HEK293 (cell line): ENCODE measurements around the gene SLC13A3.

Experiments used
- ATF2 ChIP-seq: fragments of 450-650 bp; formaldehyde crosslinking; IDR thresholded peaks from 2 replicates; pipeline ENCODE4 v1.5.1; 2016; ENCODE audit warnings: missing biosample characterization, missing genetic modification characterization, low read depth
- BCL11A ChIP-seq: fragments of 450-650 bp; formaldehyde crosslinking; IDR thresholded peaks from 2 replicates; pipeline ENCODE4 v1.5.1; 2016; ENCODE audit warnings: low read depth, missing biosample characterization, missing genetic modification characterization
- CTCF ChIP-seq: fragments of 450-650 bp; formaldehyde crosslinking; IDR thresholded peaks from 2 replicates; pipeline ENCODE4 v1.5.1; 2016; ENCODE audit warnings: missing biosample characterization, missing genetic modification characterization
- KLF10 ChIP-seq: fragments of 450-650 bp; IDR thresholded peaks from 2 replicates; pipeline ENCODE4 v1.5.1; 2018; ENCODE audit warnings: missing biosample characterization, mild to moderate bottlenecking, missing genetic modification characterization
- MZF1 ChIP-seq: fragments of 450-650 bp; formaldehyde crosslinking; IDR thresholded peaks from 2 replicates; pipeline ENCODE4 v1.5.1; 2017; ENCODE audit warnings: missing biosample characterization, missing genetic modification characterization, borderline replicate concordance
- REST ChIP-seq: fragments of 450-650 bp; formaldehyde crosslinking; IDR thresholded peaks from 2 replicates; pipeline ENCODE4 v1.5.1; 2016; ENCODE audit warnings: missing biosample characterization, missing genetic modification characterization
- TCF7L2 ChIP-seq: IDR thresholded peaks from 2 replicates; pipeline ENCODE4 v1.6.1; 2011; ENCODE audit warnings: low read depth, mild to moderate bottlenecking, inconsistent platforms, low read length, moderate library complexity, borderline replicate concordance
- ZNF202 ChIP-seq: fragments of 450-650 bp; formaldehyde crosslinking; IDR thresholded peaks from 2 replicates; pipeline ENCODE4 v1.5.1; 2016; ENCODE audit warnings: missing biosample characterization, missing genetic modification characterization, borderline replicate concordance
- ZNF274 ChIP-seq, 2 experiments: fragments of 200-500 bp in 1 of 2; fragments of 450-650 bp in 1 of 2; sonication (Bioruptor generic) in 1 of 2; formaldehyde crosslinking in 1 of 2; IDR thresholded peaks; 2 replicates each; pipeline versions ENCODE4 v1.5.1 to v1.6.1; 2014 to 2016; ENCODE audit warnings: borderline replicate concordance in 1 of 2, inconsistent platforms in 1 of 2, low read length in 1 of 2, missing biosample characterization in 1 of 2, missing genetic modification characterization in 1 of 2
- ZNF488 ChIP-seq: fragments of 450-650 bp; formaldehyde crosslinking; IDR thresholded peaks from 2 replicates; pipeline ENCODE4 v1.5.1; 2016; ENCODE audit warnings: missing biosample characterization, missing genetic modification characterization
- ZNF558 ChIP-seq: fragments of 450-650 bp; formaldehyde crosslinking; IDR thresholded peaks from 2 replicates; pipeline ENCODE4 v1.5.1; 2016; ENCODE audit warnings: missing biosample characterization, missing genetic modification characterization
- ZNF624 ChIP-seq: fragments of 450-650 bp; formaldehyde crosslinking; IDR thresholded peaks from 2 replicates; pipeline ENCODE4 v1.5.1; 2017; ENCODE audit warnings: missing biosample characterization, missing genetic modification characterization
- ZNF639 ChIP-seq: fragments of 450-650 bp; formaldehyde crosslinking; IDR thresholded peaks from 2 replicates; pipeline ENCODE4 v1.5.1; 2016; ENCODE audit warnings: missing biosample characterization, missing genetic modification characterization
- ZSCAN30 ChIP-seq: fragments of 450-650 bp; IDR thresholded peaks from 2 replicates; pipeline ENCODE4 v1.5.1; 2018; ENCODE audit warnings: missing biosample characterization, mild to moderate bottlenecking, missing genetic modification characterization, moderate library complexity

GRCh38 chr20:46548688-46549087, 102.6 kb downstream of the SLC13A3 start:
- TF ChIP-seq ATF2 (tag by site-specific recombination) (no peak), CTCF (tag by site-specific recombination) (no peak), ZNF202 (tag by site-specific recombination) (no peak), REST (tag by site-specific recombination) (no peak), TCF7L2 (no peak), ZNF624 (tag by site-specific recombination) (no peak), BCL11A (tag by site-specific recombination) (no peak), ZNF558 (no peak), ZNF274 (IDR thresholded peaks at IDR 0.05; ENCODE audit: low read length) (no peak), ZNF274 (tag by site-specific recombination; IDR thresholded peaks at IDR 0.05; ENCODE audit: borderline replicate concordance) (no peak), ZNF488 (tag by site-specific recombination) (no peak), KLF10 (tag by site-specific recombination) (no peak), ZSCAN30 (no peak), ZNF639 (no peak), MZF1 (tag by site-specific recombination) (no peak)
